Endodermal cell (in vitro differentiated cells): ENCODE results near the gene SLC14A1. TPM values are rescaled to one million over a fixed set of nuclear protein-coding genes. Genes with fewer than 3 reads are reported as not detected.

Source experiments
- DNase-seq: peaks from one replicate; pipeline ENCODE4 v3.0.0-alpha.2; 2017
- H3K27ac ChIP-seq: 2 replicates; pipeline ENCODE4 v1.5.1; 2013; ENCODE audit warnings: mild to moderate bottlenecking, low read depth, low read length, moderate library complexity
- H3K27me3 ChIP-seq: 2 replicates; pipeline ENCODE4 v1.6.1; 2013; ENCODE audit warnings: mild to moderate bottlenecking, low read length, moderate library complexity; ENCODE audit not compliant: insufficient read depth, control insufficient read depth, poor library complexity, severe bottlenecking
- H3K36me3 ChIP-seq: 2 replicates; pipeline ENCODE4 v1.7.0; 2013; ENCODE audit warnings: mild to moderate bottlenecking, low read length, moderate library complexity; ENCODE audit not compliant: control insufficient read depth, insufficient read depth
- H3K4me1 ChIP-seq: one replicate; pipeline ENCODE4 v1.7.0; 2013; ENCODE audit warnings: low read length; ENCODE audit not compliant: control insufficient read depth, insufficient read depth
- H3K4me3 ChIP-seq: 2 replicates; pipeline ENCODE4 v1.5.1; 2013; ENCODE audit warnings: mild to moderate bottlenecking, low read length, moderate library complexity
- H3K9ac ChIP-seq: 2 replicates; pipeline ENCODE4 v1.6.1; 2013; ENCODE audit warnings: mild to moderate bottlenecking, low read length, moderate library complexity; ENCODE audit not compliant: poor library complexity, severe bottlenecking; ENCODE audit errors: extremely low read depth
- H3K9me3 ChIP-seq: 2 replicates; pipeline ENCODE4 v1.6.1; 2013; ENCODE audit warnings: mild to moderate bottlenecking, low read length, moderate library complexity; ENCODE audit not compliant: control insufficient read depth
- H3K27ac Mint-ChIP-seq: 2 replicates; pipeline ENCODE4 v1.8.0; 2020; ENCODE audit warnings: mixed read lengths
- H3K27me3 Mint-ChIP-seq: 2 replicates; pipeline ENCODE4 v1.8.0; 2021; ENCODE audit warnings: mild to moderate bottlenecking, mixed read lengths; ENCODE audit not compliant: insufficient read depth
- H3K36me3 Mint-ChIP-seq: 2 replicates; pipeline ENCODE4 v1.8.0; 2020; ENCODE audit warnings: low read depth, mixed read lengths
- H3K4me1 Mint-ChIP-seq: 2 replicates; pipeline ENCODE4 v1.8.0; 2020; ENCODE audit warnings: mixed read lengths
- H3K4me3 Mint-ChIP-seq: 2 replicates; pipeline ENCODE4 v1.8.0; 2020; ENCODE audit warnings: mild to moderate bottlenecking, moderate library complexity, mixed read lengths
- H3K9me3 Mint-ChIP-seq: 2 replicates; pipeline ENCODE4 v1.8.0; 2020; ENCODE audit warnings: mild to moderate bottlenecking, mixed read lengths
- WGBS, 2 experiments: methylation state at CpG; one replicate each; pipeline versions ENCODE4 v1.1.5 to v1.1.7; 2013; ENCODE audit warnings: missing lambda C conversion rate in 2 of 2, mixed read lengths in 1 of 2; ENCODE audit not compliant: insufficient coverage in 1 of 2, insufficient read length in 1 of 2; 5-methylcytosine and 5-hydroxymethylcytosine counted together
- total RNA-seq, 2 donors: library from RNA; stranded (reverse); fragmentation: NEBNext Ultra II Directional in 1 of 2; extraction: Animal tissue kit (Norgen Biotek cat#: 25700) in 1 of 2; gene quantifications; 2 replicates in 1 of 2; 3 replicates in 1 of 2; pipeline ENCODE4 v1.2.1, GENCODE V29; 2021
- TF ChIP-seq, protein P1 (sequence below): fragments of 200-600 bp; sonication (generic); conservative IDR thresholded peaks from 2 replicates; pipeline ENCODE4 v1.5.0; 2021; ENCODE audit warnings: antibody characterized with exemption, mild to moderate bottlenecking

The SLC14A1 gene
- total RNA-seq, 2 donors from 2014 or later = not detected

GRCh38 chr18:45734944-45735343 is 11.0 kb downstream of the SLC14A1 start:
- H3K4me3 Mint-ChIP-seq = no peak overlapping the region
- no peaks in the 10 kb centered on the region for H3K36me3 ChIP-seq
- no peak overlapping the region for H3K9ac ChIP-seq
- DNase-seq = no peak
- H3K4me1 ChIP-seq = no peaks in the 10 kb centered on the region
- no peaks in the 10 kb centered on the region for H3K27me3 ChIP-seq
- peaks cover 2% of the 10 kb centered on the region for H3K4me1 Mint-ChIP-seq
- TF ChIP-seq, protein P1, sequence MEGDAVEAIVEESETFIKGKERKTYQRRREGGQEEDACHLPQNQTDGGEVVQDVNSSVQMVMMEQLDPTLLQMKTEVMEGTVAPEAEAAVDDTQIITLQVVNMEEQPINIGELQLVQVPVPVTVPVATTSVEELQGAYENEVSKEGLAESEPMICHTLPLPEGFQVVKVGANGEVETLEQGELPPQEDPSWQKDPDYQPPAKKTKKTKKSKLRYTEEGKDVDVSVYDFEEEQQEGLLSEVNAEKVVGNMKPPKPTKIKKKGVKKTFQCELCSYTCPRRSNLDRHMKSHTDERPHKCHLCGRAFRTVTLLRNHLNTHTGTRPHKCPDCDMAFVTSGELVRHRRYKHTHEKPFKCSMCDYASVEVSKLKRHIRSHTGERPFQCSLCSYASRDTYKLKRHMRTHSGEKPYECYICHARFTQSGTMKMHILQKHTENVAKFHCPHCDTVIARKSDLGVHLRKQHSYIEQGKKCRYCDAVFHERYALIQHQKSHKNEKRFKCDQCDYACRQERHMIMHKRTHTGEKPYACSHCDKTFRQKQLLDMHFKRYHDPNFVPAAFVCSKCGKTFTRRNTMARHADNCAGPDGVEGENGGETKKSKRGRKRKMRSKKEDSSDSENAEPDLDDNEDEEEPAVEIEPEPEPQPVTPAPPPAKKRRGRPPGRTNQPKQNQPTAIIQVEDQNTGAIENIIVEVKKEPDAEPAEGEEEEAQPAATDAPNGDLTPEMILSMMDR = no peak
- H3K27ac Mint-ChIP-seq = no peak overlapping the region
- no peaks in the 10 kb centered on the region for H3K36me3 Mint-ChIP-seq
- H3K9me3 Mint-ChIP-seq = no peaks in the 10 kb centered on the region
- no peak overlapping the region for H3K4me3 ChIP-seq
- peaks cover 2% of the 10 kb centered on the region for H3K27me3 Mint-ChIP-seq
- H3K27ac ChIP-seq = no peak overlapping the region
- WGBS, 2 experiments = 88 to 89% methylated on average over 6 of the region's 6 CpGs
- H3K9me3 ChIP-seq = no peaks in the 10 kb centered on the region

DNA sequence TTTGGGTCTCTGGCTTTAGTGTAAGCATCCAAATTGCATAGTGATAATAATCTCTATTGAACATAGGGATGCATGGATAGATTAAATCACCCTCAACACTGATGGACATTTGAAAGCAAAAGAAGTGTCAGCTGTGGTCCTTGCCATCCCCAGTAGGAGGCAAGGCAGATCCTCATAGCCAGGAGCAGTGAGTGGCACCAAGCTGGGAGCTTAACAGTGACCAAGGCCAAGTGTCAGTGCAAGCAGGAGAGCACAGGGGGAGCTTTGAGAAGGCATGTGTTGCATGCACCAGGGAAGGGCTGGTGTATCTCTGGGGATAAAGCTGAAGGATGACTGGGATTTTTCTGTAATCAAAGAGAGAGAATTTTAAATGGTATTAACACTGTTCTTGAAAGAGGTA is 14.7 kb downstream of the SLC14A1 start:
- no peak overlapping the region for H3K4me3 Mint-ChIP-seq
- no peaks in the 10 kb centered on the region for H3K4me1 ChIP-seq
- no peaks in the 10 kb centered on the region for H3K36me3 Mint-ChIP-seq
- no peaks in the 10 kb centered on the region for H3K9me3 Mint-ChIP-seq
- H3K4me1 Mint-ChIP-seq = peaks cover 4% of the 10 kb centered on the region
- no peaks in the 10 kb centered on the region for H3K27me3 Mint-ChIP-seq
- DNase-seq = peak; percentile 81
- no peaks in the 10 kb centered on the region for H3K36me3 ChIP-seq
- H3K27ac ChIP-seq = no peak overlapping the region
- H3K9me3 ChIP-seq = no peaks in the 10 kb centered on the region
- H3K27ac Mint-ChIP-seq = no peak overlapping the region
- no peaks in the 10 kb centered on the region for H3K27me3 ChIP-seq
- H3K9ac ChIP-seq = no peak overlapping the region
- TF ChIP-seq, protein P1 = peak; percentile 71
- no peak overlapping the region for H3K4me3 ChIP-seq

DNA sequence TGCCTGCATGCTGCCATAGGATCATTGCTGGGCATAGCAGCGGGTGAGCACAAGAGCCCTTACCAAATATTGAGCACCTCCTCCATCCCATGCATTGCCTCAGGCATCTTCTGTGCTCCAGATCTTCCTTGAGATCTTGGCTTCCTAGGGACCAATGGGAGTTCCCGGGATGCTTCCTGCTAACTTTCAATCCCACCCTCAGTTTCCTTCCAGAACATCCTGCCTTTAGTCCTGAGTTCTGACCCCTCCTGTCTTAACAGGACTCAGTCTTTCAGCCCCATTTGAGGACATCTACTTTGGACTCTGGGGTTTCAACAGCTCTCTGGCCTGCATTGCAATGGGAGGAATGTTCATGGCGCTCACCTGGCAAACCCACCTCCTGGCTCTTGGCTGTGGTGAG is 15.3 kb downstream of the SLC14A1 start:
- no peaks in the 10 kb centered on the region for H3K36me3 Mint-ChIP-seq
- Histone ChIP-seq H3K27ac (no peak overlapping the region), H3K4me3 (no peak overlapping the region), H3K4me1 (no peaks in the 10 kb centered on the region), H3K27me3 (no peaks in the 10 kb centered on the region), H3K9me3 (no peaks in the 10 kb centered on the region), H3K9ac (no peak overlapping the region), H3K36me3 (no peaks in the 10 kb centered on the region)
- 89 to 94% methylated on average over 2 to 3 of the region's 3 CpGs for WGBS, 2 experiments
- no peak for DNase-seq
- H3K27ac Mint-ChIP-seq = no peak overlapping the region
- H3K9me3 Mint-ChIP-seq = no peaks in the 10 kb centered on the region
- H3K4me1 Mint-ChIP-seq = peaks cover 4% of the 10 kb centered on the region
- H3K27me3 Mint-ChIP-seq = no peaks in the 10 kb centered on the region
- no peak overlapping the region for H3K4me3 Mint-ChIP-seq
- TF ChIP-seq, protein P1 = no peak
